NCI-H146 treated with DMSO at 0.1 percent for 48 hours (cell line): ENCODE results near the gene PARD3.
A peak's percentile ranks its signal among the peaks of the same experiment; 100 is the strongest.

ENCODE experiments used
- DNase-seq: peaks from one replicate; lab custom pipeline; 2025; ENCODE audit not compliant: unreplicated experiment; lab: John Stamatoyannopoulos, UW

The PARD3 gene

GRCh38 chr10:34697351-34698247 is 117.5 kb downstream of the PARD3 start:
- no peak for DNase-seq

DNA sequence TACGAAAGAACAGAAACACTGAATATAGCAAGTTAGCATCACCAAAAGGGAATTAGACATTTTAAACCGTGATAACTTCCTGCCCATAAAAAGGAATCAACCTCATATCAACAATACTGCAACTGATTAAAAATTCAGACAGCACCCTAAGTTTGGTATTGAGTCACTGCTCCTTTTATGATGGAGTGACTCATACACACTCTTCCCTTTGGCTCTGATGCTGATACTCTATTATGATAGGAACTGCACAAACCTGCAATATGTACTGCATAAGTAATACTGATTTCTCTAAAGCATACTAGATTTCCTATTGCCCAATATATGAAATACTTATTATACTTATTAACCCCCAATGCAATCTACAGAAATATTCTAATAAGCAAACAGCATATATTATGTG is 118.7 kb downstream of the PARD3 start:
- DNase-seq = no peak

DNA sequence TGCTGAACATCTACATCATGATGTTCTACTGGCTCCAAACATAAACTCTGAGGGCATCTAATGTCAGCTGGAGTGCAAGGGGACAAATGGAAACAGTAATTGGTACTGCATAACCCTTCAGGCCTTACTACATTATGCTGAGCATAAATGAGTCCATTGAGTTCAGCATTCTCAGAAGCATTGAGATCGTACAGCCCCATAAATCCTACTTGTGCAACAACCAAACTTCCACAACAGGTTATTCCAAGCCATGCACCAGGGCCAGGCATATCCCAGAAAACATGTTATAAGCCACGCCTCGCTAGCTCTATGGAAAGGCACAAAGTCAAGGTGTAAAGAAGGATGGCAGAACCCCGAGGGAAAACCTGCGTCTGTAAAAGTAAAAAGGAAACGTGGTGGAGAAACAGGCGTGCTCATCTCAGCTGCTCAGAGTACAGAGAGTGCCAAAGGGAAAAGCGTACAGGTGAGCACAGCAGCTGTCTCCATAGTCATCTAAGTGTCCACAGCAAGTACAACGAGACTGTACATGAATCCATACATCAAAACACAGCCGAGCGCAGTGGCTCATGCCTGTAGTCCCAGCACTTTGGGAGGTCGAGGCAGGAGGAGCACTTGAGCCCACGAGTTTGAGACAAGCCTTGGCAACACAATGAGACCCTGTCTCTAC is 124.6 kb downstream of the PARD3 start:
- DNase-seq = no peak

DNA sequence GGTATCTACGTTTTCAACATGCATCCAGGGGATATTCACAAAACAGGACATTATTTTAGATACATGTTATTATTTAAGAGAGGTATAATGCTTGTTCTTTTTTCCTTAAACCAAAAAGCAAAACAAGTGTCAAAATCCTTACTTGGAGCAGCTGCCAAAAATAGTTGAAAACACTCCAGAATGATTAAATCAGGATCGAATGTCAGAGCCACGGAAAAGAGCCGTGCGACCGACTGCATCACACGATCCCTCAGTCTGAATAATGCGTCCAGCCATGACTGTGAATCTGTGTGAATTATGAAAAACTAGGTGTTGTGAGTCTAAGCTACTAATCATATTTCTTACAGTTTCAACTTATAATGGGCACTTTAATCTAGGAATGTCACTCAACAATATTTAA is 126.0 kb downstream of the PARD3 start:
- no peak for DNase-seq

DNA sequence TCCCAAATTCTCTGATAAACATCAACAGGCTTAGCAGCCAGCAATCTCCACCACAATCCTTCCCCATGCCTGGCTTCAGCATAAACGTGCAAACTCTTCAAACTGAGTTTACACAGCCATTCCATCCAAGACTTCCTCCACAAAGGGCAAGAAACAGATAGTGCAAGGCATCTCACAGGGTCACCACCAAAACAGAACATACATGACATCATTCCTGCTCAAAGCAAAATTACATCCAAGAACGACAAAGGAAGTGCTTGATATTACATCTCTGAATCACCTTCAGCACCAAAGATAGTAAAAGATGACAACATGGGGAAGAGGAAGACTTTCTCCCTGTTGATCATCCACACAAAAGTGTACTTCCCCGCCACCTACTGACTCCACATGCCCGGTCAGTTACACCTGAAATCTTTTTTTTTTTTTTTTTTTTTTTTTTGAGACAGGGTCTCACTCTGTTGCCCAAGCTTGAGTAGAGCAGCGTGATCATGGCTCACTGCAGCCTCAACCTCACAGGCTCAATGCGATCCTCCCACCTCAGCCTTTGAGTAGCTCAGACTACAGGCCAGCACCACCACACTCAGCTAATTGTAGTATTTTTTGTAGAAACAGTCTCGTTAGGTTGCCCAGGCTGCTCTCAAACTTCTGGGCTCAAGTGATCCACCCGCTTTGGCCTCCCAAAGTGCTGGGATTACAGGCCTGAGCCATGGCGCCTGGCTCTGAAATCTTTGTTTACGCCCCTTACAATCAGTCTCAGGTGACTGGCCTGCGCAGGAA is 127.5 kb downstream of the PARD3 start:
- no peak for DNase-seq

- DNase-seq = no peak
These were observed 132.5 kb downstream of the PARD3 start for GRCh38 chr10:34682580-34682979.

GRCh38 chr10:34681933-34682332 is 133.2 kb downstream of the PARD3 start:
- no peak for DNase-seq

GRCh38 chr10:34679177-34679576 is 135.9 kb downstream of the PARD3 start:
- no peak for DNase-seq

- no peak for DNase-seq
These were observed 137.5 kb downstream of the PARD3 start for GRCh38 chr10:34677591-34677990.

DNA sequence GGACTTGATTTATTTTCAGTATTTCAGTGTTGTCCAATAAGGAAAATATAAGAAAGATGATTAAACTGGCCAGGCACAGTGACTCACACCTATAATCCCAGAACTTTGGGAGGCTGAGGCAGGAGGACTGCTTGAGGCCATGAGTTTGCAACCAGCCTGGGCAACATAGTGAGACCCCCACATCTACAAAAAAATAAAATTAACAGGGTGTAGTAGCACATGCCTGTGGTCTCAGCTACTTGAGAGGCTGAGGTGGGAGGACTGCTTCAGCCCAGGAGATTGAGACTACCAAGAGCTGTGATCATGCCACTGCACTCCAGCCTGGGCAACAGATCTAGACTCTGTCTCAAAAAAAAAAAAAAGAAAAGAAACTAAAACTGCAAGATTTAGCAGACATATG is 138.0 kb downstream of the PARD3 start:
- DNase-seq = no peak

- no peak for DNase-seq
These were observed 140.9 kb downstream of the PARD3 start for GRCh38 chr10:34674176-34674575.

- DNase-seq = peak; percentile 18
These were observed 145.0 kb downstream of the PARD3 start for GRCh38 chr10:34670081-34670480.

- DNase-seq = no peak
These were observed 146.0 kb downstream of the PARD3 start for GRCh38 chr10:34669079-34669478.

GRCh38 chr10:34667177-34667576 is 147.9 kb downstream of the PARD3 start:
- DNase-seq = no peak

DNA sequence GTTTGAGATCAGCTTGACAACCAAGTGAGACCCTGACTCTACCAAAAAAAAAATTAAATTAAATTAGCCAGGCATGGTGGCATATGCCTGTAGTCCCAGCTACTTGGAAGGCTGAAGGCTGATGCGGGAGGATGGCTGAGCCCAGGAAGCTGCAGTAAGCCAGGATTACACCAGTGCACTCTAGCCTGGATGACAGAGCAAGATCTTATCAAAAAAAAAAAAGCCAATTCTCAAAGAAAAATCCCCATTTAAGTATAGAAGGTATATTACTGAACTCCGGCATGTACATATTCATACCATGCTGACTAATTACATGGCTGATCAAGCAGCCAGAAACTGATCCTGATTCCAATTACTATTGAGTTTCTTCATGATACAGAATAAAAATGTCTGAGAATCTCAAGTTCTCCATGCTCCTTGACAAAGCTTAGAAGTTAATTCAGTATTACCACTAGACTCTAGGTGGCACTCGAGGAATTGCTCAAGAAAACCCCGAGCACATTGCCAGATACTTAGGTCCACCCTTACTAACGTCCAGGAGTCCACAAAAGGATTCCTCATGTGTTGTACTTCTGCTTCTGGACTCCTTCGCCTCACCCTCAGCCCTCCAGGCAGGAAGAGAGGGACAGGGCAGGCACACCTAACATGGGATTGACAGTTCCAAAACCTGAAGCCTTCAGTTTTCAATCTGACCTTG is 148.9 kb downstream of the PARD3 start:
- no peak for DNase-seq

GRCh38 chr10:34664706-34665105 is 150.4 kb downstream of the PARD3 start:
- DNase-seq = no peak

GRCh38 chr10:34661580-34661979 is 153.5 kb downstream of the PARD3 start:
- DNase-seq = peak; percentile 74

- no peak for DNase-seq
These were observed 156.2 kb downstream of the PARD3 start for GRCh38 chr10:34658934-34659333.

DNA sequence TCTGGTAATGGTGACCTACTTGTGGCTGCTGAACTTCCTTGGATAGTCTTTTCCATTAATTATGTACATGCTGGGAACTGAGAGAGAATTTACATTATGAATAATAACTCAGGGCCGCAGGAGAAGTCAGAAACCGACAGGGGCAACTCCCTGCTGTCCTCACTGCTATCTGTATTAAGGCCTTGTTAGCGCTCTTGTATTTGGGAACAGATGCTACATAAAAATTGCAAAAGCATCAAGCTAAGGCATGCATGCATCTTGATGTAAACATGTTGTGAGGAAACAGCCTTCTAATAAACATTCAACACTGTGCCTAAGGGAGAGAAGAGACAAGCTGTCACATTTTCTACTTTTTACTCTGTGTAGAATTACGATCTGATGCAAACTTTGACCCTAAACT is 158.4 kb downstream of the PARD3 start:
- DNase-seq = no peak

DNA sequence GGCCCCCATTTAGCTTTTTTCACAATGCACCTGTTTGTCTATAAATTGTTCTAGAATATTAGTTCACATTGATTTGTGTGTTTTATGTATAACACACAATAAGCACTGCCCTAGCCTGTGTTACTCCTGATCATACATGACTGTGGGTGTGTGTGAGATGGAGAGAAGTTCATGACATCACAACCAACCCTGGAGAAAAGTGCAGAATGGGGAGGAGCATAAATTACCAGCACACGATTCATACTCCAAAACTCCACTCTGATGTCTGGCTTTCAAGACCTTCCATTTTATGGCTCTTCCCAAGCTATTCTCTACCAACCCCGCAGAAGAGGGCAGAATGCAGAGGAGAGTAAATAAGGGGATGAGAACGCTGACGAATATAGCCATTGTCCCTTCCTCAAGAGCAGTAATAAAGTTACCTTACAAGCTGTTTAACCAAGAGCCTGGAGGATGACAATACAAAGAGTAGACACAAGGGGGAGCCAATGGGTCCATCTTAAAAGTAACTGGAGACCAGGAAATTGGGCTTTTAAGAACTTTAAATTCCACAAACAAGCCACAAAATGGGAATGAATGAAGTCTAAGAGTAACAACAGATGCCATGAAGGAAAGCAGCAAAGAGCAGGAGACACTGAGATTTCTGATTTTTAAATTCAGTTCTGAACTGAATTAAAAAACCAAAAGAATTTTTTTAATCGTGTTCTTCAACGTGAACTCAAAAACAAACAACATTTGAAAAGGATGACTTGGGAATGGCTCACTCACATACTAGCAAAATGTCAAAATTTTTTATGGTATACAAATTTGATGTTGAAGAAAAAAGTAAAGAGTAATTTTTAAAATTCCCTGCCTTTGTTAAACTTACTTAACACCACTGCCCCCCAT is 159.6 kb downstream of the PARD3 start:
- peak; percentile 32 for DNase-seq
